22Rv1 (cell line): ENCODE results near the gene ZSCAN29.

Experiments used
- H3K27ac ChIP-seq: fragments of 450-650 bp; 2 replicates; pipeline ENCODE4 v1.5.1; 2017
- ZFX ChIP-seq: fragments of 450-650 bp; IDR thresholded peaks from 2 replicates; pipeline ENCODE4 v1.6.1; 2017; ENCODE audit warnings: antibody characterized with exemption, borderline replicate concordance
- TF ChIP-seq, protein P1 (sequence below): fragments of 450-650 bp; IDR thresholded peaks from 2 replicates; pipeline ENCODE4 v1.5.1; 2017; ENCODE audit warnings: mild to moderate bottlenecking

Gene ZSCAN29

DNA sequence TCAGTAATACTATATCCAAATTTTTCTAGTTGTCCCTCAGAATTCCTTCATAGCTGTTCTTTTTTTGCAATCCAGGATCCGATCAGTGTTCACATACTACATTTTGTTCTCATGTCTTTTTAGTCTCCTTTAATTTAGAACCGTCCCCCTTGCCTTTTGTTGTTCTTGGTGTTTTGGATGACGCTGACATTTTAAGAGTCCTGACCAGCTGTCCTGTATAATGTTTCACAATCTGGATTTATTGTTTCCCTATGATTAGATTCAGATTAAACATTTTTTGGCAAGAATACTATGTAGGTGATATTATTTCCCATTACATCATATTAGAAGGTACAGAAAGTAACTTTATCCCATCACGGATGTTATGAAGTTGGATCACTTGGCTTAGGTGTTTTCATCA lies 11.5 kb upstream of the ZSCAN29 start:
- H3K27ac ChIP-seq = no peak overlapping the region
- TF ChIP-seq, protein P1, sequence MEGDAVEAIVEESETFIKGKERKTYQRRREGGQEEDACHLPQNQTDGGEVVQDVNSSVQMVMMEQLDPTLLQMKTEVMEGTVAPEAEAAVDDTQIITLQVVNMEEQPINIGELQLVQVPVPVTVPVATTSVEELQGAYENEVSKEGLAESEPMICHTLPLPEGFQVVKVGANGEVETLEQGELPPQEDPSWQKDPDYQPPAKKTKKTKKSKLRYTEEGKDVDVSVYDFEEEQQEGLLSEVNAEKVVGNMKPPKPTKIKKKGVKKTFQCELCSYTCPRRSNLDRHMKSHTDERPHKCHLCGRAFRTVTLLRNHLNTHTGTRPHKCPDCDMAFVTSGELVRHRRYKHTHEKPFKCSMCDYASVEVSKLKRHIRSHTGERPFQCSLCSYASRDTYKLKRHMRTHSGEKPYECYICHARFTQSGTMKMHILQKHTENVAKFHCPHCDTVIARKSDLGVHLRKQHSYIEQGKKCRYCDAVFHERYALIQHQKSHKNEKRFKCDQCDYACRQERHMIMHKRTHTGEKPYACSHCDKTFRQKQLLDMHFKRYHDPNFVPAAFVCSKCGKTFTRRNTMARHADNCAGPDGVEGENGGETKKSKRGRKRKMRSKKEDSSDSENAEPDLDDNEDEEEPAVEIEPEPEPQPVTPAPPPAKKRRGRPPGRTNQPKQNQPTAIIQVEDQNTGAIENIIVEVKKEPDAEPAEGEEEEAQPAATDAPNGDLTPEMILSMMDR = no peak
- no peak for TF ChIP-seq ZFX

DNA sequence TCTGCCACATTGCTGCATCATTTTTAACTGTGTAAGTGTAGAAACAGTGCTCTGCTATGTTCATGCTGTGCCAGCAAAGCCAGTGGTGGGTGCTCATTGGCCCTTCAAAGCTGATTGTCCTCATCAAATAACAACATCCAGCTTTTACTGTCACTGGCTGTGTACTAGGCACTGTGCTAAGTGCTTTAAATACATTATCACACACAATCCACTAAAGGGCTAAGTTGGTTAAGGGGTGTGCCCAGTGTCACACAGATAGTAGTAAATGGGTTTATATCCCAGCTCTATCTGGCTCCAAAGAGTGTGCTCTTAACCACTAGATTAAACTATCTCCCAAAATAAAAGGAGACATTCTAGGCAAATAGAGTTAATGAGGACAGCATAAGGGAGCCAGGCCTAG lies 7.8 kb upstream of the ZSCAN29 start:
- H3K27ac ChIP-seq = no peak overlapping the region
- TF ChIP-seq ZFX = no peak
- TF ChIP-seq, protein P1 = no peak

GRCh38 chr15:43376017-43376705 lies 5.3 kb upstream of the ZSCAN29 start:
- H3K27ac ChIP-seq = no peak overlapping the region
- TF ChIP-seq, protein P1 = peak; percentile 88
- no peak for TF ChIP-seq ZFX

DNA sequence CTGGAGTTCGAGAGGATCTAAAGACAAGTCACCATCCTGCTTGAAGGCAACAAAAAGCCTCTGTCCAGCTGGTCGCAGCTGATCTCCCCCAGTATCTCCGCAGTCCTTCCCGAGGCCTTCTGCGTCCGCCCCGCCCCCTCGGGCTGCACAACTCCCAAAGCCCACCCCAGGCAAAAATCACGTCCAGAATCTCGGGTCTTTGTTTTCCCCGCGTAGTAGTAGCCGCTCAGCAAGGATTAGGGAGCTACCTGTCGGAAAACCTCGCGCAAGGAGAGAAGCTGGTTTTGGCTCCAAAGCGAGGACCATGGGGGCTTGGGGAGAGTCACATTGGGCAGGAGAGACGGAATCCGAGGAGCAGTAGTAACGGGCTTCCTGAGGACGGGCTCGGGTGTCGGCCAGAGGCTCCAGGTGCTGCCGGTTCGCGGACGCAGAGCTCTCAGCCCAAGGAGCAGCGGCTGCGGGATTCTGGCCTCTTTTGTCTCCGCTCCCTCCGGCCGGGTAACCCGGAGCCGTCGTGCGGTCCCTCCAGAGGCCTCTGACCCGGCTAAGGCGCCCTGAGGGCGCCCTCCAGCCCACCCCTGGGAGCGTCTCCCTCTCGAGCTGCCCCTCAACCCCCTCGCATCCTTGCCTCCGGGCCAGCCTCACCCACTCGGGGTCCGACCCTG lies 401 bp downstream of the ZSCAN29 start:
- TF ChIP-seq ZFX = no peak
- TF ChIP-seq, protein P1 = no peak
- H3K27ac ChIP-seq = peak overlapping the region; percentile 64

GRCh38 chr15:43361313-43361903 lies 9.4 kb downstream of the ZSCAN29 start:
- TF ChIP-seq, protein P1 = no peak
- no peak for TF ChIP-seq ZFX
- H3K27ac ChIP-seq = no peak overlapping the region

GRCh38 chr15:43360821-43361220 lies 10.0 kb downstream of the ZSCAN29 start:
- TF ChIP-seq, protein P1 = no peak
- no peak for TF ChIP-seq ZFX
- H3K27ac ChIP-seq = no peak overlapping the region
